ENCODE measurements around the gene COX8A.

DNA sequence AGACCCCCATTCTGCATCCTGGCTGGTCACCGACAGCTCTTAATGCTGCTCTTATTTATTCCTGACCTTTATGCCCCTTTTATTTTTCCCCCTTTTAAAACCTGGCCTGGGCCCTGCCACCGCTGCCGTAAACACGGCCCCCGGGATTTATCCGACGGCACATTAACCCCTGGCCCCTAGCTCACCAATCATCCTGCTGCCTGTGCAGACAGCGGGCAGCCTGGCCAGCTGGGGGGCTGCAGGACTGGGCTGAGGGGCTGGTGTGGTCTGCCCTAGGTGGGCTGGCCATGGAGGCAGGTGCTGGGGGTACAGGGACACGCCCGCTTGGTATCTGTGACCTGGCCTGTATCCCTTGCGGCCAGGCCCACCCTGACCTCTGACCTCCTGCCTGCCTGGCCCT lies 39.9 kb downstream of the COX8A start:
- TF ChIP-seq CTCF (IDR thresholded peaks at IDR 0.05) = no peak
- TF ChIP-seq POLR2A (IDR thresholded peaks at IDR 0.05) = no peak
